ENCODE measurements around the gene RREB1.

GRCh38 chr6:7230327-7230691 is 122.5 kb downstream of the RREB1 start:
- TF ChIP-seq CTCF (IDR thresholded peaks at IDR 0.05; ENCODE audit: low read depth, low read length, poor library complexity, severe bottlenecking) (no peak), EZH2phosphoT487 (IDR thresholded peaks at IDR 0.05; ENCODE audit: borderline replicate concordance, low read length) (no peak)
